ENCODE measurements around the gene FTCD. TPM values are rescaled to one million over a fixed set of nuclear protein-coding genes. Genes with fewer than 3 reads are reported as not detected.

FTCD gene
- total and polyA plus RNA-seq, 12 donors, result 0.14 to 4.4 (median 1.1) TPM

DNA sequence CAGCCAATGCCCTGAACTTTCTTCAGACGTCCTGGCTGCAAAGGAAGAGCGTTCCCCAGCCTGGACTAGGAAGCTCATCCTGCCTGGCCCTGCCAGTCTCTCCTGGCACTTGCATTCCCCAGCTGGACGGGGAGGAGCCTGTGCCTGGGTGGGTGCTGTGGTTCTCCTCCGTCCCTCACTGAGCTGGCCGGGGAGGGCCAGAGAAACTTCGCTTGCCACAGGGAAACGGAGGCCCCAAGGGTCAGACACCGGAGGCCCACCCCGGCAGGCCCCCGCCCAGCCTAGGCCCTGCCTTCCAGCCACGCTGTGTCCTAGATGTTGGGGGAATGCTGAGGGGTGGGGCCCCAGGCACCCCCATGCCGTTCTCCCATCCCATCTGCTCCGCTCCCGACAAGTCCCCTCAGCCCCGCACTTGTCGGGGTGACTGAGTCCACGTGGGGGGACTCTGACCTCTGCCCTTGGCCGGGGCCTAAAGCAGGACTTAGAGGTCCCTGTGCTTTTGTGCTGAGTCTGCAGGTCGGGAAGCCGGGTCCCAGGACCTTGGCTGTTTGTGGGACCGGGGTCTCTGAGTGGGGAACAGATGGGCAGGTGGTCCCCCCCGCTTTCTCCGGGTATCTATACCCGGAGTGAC, 4.8 kb downstream of the FTCD start:
- WGBS, 2 donors, result 90 to 93% methylated on average over 24 of the region's 24 CpGs
- TF ChIP-seq, protein P1, sequence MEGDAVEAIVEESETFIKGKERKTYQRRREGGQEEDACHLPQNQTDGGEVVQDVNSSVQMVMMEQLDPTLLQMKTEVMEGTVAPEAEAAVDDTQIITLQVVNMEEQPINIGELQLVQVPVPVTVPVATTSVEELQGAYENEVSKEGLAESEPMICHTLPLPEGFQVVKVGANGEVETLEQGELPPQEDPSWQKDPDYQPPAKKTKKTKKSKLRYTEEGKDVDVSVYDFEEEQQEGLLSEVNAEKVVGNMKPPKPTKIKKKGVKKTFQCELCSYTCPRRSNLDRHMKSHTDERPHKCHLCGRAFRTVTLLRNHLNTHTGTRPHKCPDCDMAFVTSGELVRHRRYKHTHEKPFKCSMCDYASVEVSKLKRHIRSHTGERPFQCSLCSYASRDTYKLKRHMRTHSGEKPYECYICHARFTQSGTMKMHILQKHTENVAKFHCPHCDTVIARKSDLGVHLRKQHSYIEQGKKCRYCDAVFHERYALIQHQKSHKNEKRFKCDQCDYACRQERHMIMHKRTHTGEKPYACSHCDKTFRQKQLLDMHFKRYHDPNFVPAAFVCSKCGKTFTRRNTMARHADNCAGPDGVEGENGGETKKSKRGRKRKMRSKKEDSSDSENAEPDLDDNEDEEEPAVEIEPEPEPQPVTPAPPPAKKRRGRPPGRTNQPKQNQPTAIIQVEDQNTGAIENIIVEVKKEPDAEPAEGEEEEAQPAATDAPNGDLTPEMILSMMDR (IDR thresholded peaks at IDR 0.05), result no peak
- DNase-seq, result no peak

GRCh38 chr21:46150073-46150472, 5.3 kb downstream of the FTCD start:
- H3K9me3 ChIP-seq, result no peaks in the 10 kb centered on the region
- H3K27ac ChIP-seq, result no peak overlapping the region
- H3K36me3 ChIP-seq, result no peaks in the 10 kb centered on the region
- WGBS, 2 donors, result 81 to 86% methylated on average over 19 of the region's 19 CpGs
- H3K27me3 ChIP-seq, result no peaks in the 10 kb centered on the region
- ATAC-seq (no peak), DNase-seq (no peak)
- no peak overlapping the region for H3K4me3 ChIP-seq
- peaks cover 4 to 15% (median 10%) of the 10 kb centered on the region in 9 donors for H3K4me1 ChIP-seq
- intact Hi-C loops (cut with DNase I), result loop anchor here in 3 of 10 donors (5.0 to 10.0 kb wide), 2 partner anchors 65 to 77 kb away; partner anchors contain the start of gene LSS (in 1 of the 3)
- TF ChIP-seq, protein P1 (IDR thresholded peaks at IDR 0.05), result no peak

More for the DNA sequence above, 4.8 kb downstream of the FTCD start:
- H3K4me1 ChIP-seq, result peaks cover 4 to 15% (median 10%) of the 10 kb centered on the region in 9 donors
- no peaks in the 10 kb centered on the region for H3K9me3 ChIP-seq
- intact Hi-C loops (cut with DNase I), result loop anchor here in 3 of 10 donors (5.0 to 10.0 kb wide), 2 partner anchors 64 to 77 kb away; partner anchors contain the start of gene LSS (in 1 of the 3)
- ATAC-seq, result no peak
- H3K27ac ChIP-seq, result no peak overlapping the region
- no peak overlapping the region for H3K4me3 ChIP-seq
- H3K27me3 ChIP-seq, result no peaks in the 10 kb centered on the region
- no peaks in the 10 kb centered on the region for H3K36me3 ChIP-seq

- no peak for ATAC-seq
- intact Hi-C loops (cut with DNase I), result loop anchor here in 4 of 10 donors (5.0 to 10.0 kb wide), 3 partner anchors 83 to 105 kb away; no protein-coding TSS in a partner anchor
Measured at GRCh38 chr21:46149205-46149901, 6.0 kb downstream of the FTCD start.

GRCh38 chr21:46148106-46148505, 7.3 kb downstream of the FTCD start:
- WGBS, 2 donors, result 91 to 94% methylated on average over 11 of the region's 11 CpGs

More at GRCh38 chr21:46149205-46149901, 6.0 kb downstream of the FTCD start:
- Histone ChIP-seq H3K4me1 (peaks cover 4 to 15% (median 10%) of the 10 kb centered on the region in 9 donors), H3K27ac (no peak overlapping the region), H3K36me3 (no peaks in the 10 kb centered on the region), H3K9me3 (no peaks in the 10 kb centered on the region), H3K27me3 (no peaks in the 10 kb centered on the region), H3K4me3 (no peak overlapping the region)
- WGBS, 2 donors, result 87 to 90% methylated on average over 22 of the region's 22 CpGs
- DNase-seq, result no peak
- TF ChIP-seq, protein P1 (IDR thresholded peaks at IDR 0.05), result no peak

More at GRCh38 chr21:46148106-46148505, 7.3 kb downstream of the FTCD start:
- Histone ChIP-seq H3K27me3 (no peaks in the 10 kb centered on the region), H3K36me3 (no peaks in the 10 kb centered on the region), H3K9me3 (no peaks in the 10 kb centered on the region), H3K27ac (no peak overlapping the region), H3K4me1 (peaks cover 0 to 16% (median 11%) of the 10 kb centered on the region in 9 donors), H3K4me3 (no peak overlapping the region)
- ATAC-seq, result no peak
- no peak for DNase-seq
- TF ChIP-seq, protein P1 (IDR thresholded peaks at IDR 0.05), result no peak
- intact Hi-C loops (cut with DNase I), result loop anchor here in 4 of 10 donors (5.0 to 10.0 kb wide), 3 partner anchors 84 to 107 kb away; no protein-coding TSS in a partner anchor
